Measurements from ENCODE around the gene EHD3. TPM values are rescaled to one million over a fixed set of nuclear protein-coding genes. Genes with fewer than 3 reads are reported as not detected.

EHD3 gene
- polyA plus RNA-seq, 1 donor from 2014 or later: 3.5 TPM

GRCh38 chr2:31234683-31235503, 941 bp downstream of the EHD3 start:
- H3K36me3 ChIP-seq (ENCODE audit: insufficient read depth, low read length): no peaks in the 10 kb centered on the region

GRCh38 chr2:31235504-31235902, 1.6 kb downstream of the EHD3 start:
- Histone ChIP-seq H3K9ac (ENCODE audit: low read length) (no peak overlapping the region), H4K20me1 (ENCODE audit: insufficient read depth) (no peaks in the 10 kb centered on the region), H3K4me3 (ENCODE audit: low read length) (peak overlapping the region; percentile 72), H3K36me3 (ENCODE audit: insufficient read depth, low read length) (no peaks in the 10 kb centered on the region), H3K27ac (ENCODE audit: low read length) (no peak overlapping the region), H3K27me3 (ENCODE audit: insufficient read depth, low read depth, low read length) (no peaks in the 10 kb centered on the region), H3F3A (ENCODE audit: insufficient read depth, low read length, poor library complexity, severe bottlenecking) (no peaks in the 10 kb centered on the region), H3K79me2 (replicated peaks; ENCODE audit: insufficient read depth, low read length) (no peaks in the 10 kb centered on the region), H3K4me2 (ENCODE audit: low read length) (peak overlapping the region; percentile 52), H3K9me2 (ENCODE audit: insufficient read depth, low read length) (no peaks in the 10 kb centered on the region), H3K9me3 (ENCODE audit: low read length) (no peaks in the 10 kb centered on the region), H2AFZ (ENCODE audit: low read depth, low read length) (no peak overlapping the region)
- TF ChIP-seq EZH2 (IDR thresholded peaks at IDR 0.05; ENCODE audit: borderline replicate concordance, insufficient read depth, low read length, poor library complexity, severe bottlenecking) (no peak), POLR2AphosphoS5 (IDR thresholded peaks at IDR 0.05) (no peak), EP300 (conservative IDR thresholded peaks at IDR 0.05; ENCODE audit: poor library complexity, severe bottlenecking) (no peak), MXI1 (conservative IDR thresholded peaks at IDR 0.05; ENCODE audit: poor library complexity, severe bottlenecking) (no peak), REST (IDR thresholded peaks at IDR 0.05; ENCODE audit: borderline replicate concordance) (no peak), TAF1 (IDR thresholded peaks at IDR 0.05; ENCODE audit: low read depth) (no peak), CTCF (IDR thresholded peaks at IDR 0.05; ENCODE audit: poor library complexity, severe bottlenecking) (no peak), RAD21 (conservative IDR thresholded peaks at IDR 0.05) (no peak), SMC3 (conservative IDR thresholded peaks at IDR 0.05; ENCODE audit: poor library complexity) (no peak)

More at GRCh38 chr2:31234683-31235503, 941 bp downstream of the EHD3 start:
- Histone ChIP-seq H3K4me2 (ENCODE audit: low read length) (peak overlapping the region; percentile 52), H3K4me3 (ENCODE audit: low read length) (peak overlapping the region; percentile 72), H3K9ac (ENCODE audit: low read length) (peak overlapping the region; percentile 63), H3K9me3 (ENCODE audit: low read length) (no peaks in the 10 kb centered on the region), H3K79me2 (replicated peaks; ENCODE audit: insufficient read depth, low read length) (no peaks in the 10 kb centered on the region), H3F3A (ENCODE audit: insufficient read depth, low read length, poor library complexity, severe bottlenecking) (no peaks in the 10 kb centered on the region), H3K27me3 (ENCODE audit: insufficient read depth, low read depth, low read length) (no peaks in the 10 kb centered on the region), H2AFZ (ENCODE audit: low read depth, low read length) (peak overlapping the region; percentile 75), H3K9me2 (ENCODE audit: insufficient read depth, low read length) (no peaks in the 10 kb centered on the region), H3K27ac (ENCODE audit: low read length) (no peak overlapping the region), H4K20me1 (ENCODE audit: insufficient read depth) (no peaks in the 10 kb centered on the region)
- TF ChIP-seq POLR2AphosphoS5 (IDR thresholded peaks at IDR 0.05): no peak

All from neural cell (in vitro differentiated cells).